Measurements from ENCODE around the gene TWIST2. TPM values are rescaled to one million over a fixed set of nuclear protein-coding genes. Genes with fewer than 3 reads are reported as not detected.

The TWIST2 gene
- total RNA-seq, 2 donors from 2014 or later: 23.5 to 52.9 TPM

- no peak for DNase-seq (ENCODE audit: low spot score)
- intact Hi-C loops (cut with DNase I): no loop called here
- Histone ChIP-seq H3K4me1 (replicated peaks) (no peaks in the 10 kb centered on the region), H3K27ac (no peak overlapping the region), H3K27me3 (replicated peaks; ENCODE audit: insufficient read depth) (no peaks in the 10 kb centered on the region), H3K4me3 (no peak overlapping the region), H3K9me3 (no peaks in the 10 kb centered on the region), H3K36me3 (no peaks in the 10 kb centered on the region)
- no peak for TF ChIP-seq POLR2AphosphoS5 (IDR thresholded peaks at IDR 0.05)
- TF ChIP-seq, protein P1, sequence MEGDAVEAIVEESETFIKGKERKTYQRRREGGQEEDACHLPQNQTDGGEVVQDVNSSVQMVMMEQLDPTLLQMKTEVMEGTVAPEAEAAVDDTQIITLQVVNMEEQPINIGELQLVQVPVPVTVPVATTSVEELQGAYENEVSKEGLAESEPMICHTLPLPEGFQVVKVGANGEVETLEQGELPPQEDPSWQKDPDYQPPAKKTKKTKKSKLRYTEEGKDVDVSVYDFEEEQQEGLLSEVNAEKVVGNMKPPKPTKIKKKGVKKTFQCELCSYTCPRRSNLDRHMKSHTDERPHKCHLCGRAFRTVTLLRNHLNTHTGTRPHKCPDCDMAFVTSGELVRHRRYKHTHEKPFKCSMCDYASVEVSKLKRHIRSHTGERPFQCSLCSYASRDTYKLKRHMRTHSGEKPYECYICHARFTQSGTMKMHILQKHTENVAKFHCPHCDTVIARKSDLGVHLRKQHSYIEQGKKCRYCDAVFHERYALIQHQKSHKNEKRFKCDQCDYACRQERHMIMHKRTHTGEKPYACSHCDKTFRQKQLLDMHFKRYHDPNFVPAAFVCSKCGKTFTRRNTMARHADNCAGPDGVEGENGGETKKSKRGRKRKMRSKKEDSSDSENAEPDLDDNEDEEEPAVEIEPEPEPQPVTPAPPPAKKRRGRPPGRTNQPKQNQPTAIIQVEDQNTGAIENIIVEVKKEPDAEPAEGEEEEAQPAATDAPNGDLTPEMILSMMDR (IDR thresholded peaks at IDR 0.05): no peak
- TF ChIP-seq POLR2A (IDR thresholded peaks at IDR 0.05): no peak
- WGBS: 36% methylated on average over 2 of the region's 2 CpGs
Observed at GRCh38 chr2:238831177-238831576, 16.7 kb upstream of the TWIST2 start.

DNA sequence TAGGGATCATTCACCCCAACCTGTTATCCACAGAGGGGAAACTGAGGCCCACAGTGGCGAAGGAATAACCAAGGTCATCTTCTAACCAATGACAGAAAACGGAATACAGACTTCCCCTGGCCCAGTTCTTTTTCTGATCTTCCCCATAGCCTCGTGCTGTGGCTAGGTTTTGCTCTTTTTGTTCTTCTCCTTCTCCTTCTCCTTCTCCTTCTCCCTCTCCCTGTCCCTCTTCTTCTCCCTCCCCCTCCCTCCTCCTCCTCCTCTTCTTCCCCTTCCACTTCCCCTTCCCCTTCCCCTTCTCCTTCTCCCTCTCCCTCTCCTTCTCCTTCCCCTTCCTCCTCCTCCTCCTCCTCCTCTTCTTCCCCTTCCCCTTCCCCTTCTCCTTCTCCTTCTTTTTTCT, 12.9 kb upstream of the TWIST2 start:
- WGBS: 81% methylated on average over 3 of the region's 3 CpGs
- intact Hi-C loops (cut with DNase I): no loop called here

DNA sequence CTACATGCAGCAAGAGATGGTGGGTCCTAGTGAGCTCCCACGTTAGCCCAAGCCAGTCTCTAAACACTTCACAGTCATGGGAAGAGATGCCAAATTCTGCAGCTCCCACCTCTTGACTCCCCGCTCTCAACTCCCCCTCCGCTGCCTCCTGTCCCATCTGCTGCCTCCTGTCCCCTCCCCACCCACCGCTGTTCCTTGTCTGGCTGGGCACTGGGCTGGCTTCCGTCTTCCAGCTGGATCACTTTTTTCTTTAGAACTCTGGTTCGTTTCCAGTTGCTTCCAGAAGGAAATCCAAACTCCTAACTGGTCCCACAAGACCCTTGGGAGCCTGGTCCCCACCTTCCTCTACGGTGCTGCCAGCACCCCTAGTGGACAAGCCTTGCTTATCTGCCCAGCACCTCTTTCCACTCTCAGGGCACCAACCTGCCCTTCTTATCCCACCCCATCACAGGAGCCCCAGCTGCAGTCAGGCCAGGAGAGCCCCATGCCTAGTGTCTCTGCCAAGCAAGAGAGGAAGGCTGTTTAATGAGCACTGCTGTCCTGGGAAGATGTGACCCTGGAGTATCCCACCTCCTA, 12.1 kb upstream of the TWIST2 start:
- H3K27me3 ChIP-seq (replicated peaks; ENCODE audit: insufficient read depth): no peaks in the 10 kb centered on the region
- H3K36me3 ChIP-seq: no peaks in the 10 kb centered on the region
- no peaks in the 10 kb centered on the region for H3K4me1 ChIP-seq (replicated peaks)
- 71% methylated on average over 7 of the region's 7 CpGs for WGBS
- DNase-seq (ENCODE audit: low spot score): no peak
- no peak overlapping the region for H3K27ac ChIP-seq
- H3K9me3 ChIP-seq: no peaks in the 10 kb centered on the region
- intact Hi-C loops (cut with DNase I): no loop called here
- no peak overlapping the region for H3K4me3 ChIP-seq
- TF ChIP-seq, protein P1 (IDR thresholded peaks at IDR 0.05): no peak
- TF ChIP-seq POLR2AphosphoS5 (IDR thresholded peaks at IDR 0.05): no peak
- no peak for TF ChIP-seq POLR2A (IDR thresholded peaks at IDR 0.05)

More for the DNA sequence above, 12.9 kb upstream of the TWIST2 start:
- no peaks in the 10 kb centered on the region for H3K4me1 ChIP-seq (replicated peaks)
- no peak overlapping the region for H3K27ac ChIP-seq
- TF ChIP-seq POLR2AphosphoS5 (IDR thresholded peaks at IDR 0.05) (no peak), POLR2A (IDR thresholded peaks at IDR 0.05) (no peak)
- TF ChIP-seq, protein P1 (IDR thresholded peaks at IDR 0.05): no peak
- no peak overlapping the region for H3K4me3 ChIP-seq
- no peaks in the 10 kb centered on the region for H3K9me3 ChIP-seq
- no peaks in the 10 kb centered on the region for H3K27me3 ChIP-seq (replicated peaks; ENCODE audit: insufficient read depth)
- no peak for DNase-seq (ENCODE audit: low spot score)
- no peaks in the 10 kb centered on the region for H3K36me3 ChIP-seq

DNA sequence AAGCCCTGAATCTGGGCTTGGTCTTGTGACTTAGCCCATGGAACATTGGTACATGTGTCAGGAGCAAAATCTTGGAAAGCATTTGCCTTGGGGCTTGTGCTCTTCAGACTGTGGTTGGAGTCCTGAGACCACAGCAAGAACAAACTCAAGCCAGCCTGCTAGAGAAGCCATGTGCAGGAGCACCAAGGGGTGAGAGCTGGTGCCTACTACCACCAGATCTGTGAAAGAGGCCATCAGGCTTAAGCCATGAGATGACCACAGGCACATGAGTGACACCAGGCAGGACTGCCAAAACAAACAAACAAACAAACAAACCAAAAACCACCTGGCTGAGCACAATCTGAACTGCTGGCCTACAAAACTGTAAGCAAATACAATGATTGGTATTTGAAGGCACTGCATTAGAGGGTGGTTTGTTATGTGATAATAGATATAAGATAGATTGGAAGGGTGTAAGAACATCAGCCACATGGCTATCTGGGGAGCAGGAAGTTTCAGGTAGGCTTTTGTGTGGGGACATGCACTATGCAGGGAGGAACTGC, 9.0 kb upstream of the TWIST2 start:
- TF ChIP-seq POLR2AphosphoS5 (IDR thresholded peaks at IDR 0.05) (no peak), POLR2A (IDR thresholded peaks at IDR 0.05) (no peak)
- TF ChIP-seq, protein P1 (IDR thresholded peaks at IDR 0.05): no peak
- Histone ChIP-seq H3K36me3 (no peaks in the 10 kb centered on the region), H3K27ac (no peak overlapping the region), H3K4me3 (no peak overlapping the region), H3K9me3 (no peaks in the 10 kb centered on the region), H3K4me1 (replicated peaks) (no peaks in the 10 kb centered on the region), H3K27me3 (replicated peaks; ENCODE audit: insufficient read depth) (no peaks in the 10 kb centered on the region)
- no peak for DNase-seq (ENCODE audit: low spot score)
- intact Hi-C loops (cut with DNase I): no loop called here

- no peak overlapping the region for H3K4me3 ChIP-seq
- 93% methylated on average over 2 of the region's 2 CpGs for WGBS
- H3K27ac ChIP-seq: no peak overlapping the region
- intact Hi-C loops (cut with DNase I): no loop called here
- H3K4me1 ChIP-seq (replicated peaks): no peaks in the 10 kb centered on the region
- TF ChIP-seq POLR2AphosphoS5 (IDR thresholded peaks at IDR 0.05): no peak
- TF ChIP-seq, protein P1 (IDR thresholded peaks at IDR 0.05): no peak
- TF ChIP-seq POLR2A (IDR thresholded peaks at IDR 0.05): no peak
- no peaks in the 10 kb centered on the region for H3K9me3 ChIP-seq
- no peaks in the 10 kb centered on the region for H3K36me3 ChIP-seq
- no peaks in the 10 kb centered on the region for H3K27me3 ChIP-seq (replicated peaks; ENCODE audit: insufficient read depth)
- DNase-seq (ENCODE audit: low spot score): no peak
Observed at GRCh38 chr2:238839428-238839827, 8.5 kb upstream of the TWIST2 start.

Measured in prostate gland (tissue), 2 donors.